ENCODE measurements around the gene SLC35E1.

SLC35E1 gene

DNA sequence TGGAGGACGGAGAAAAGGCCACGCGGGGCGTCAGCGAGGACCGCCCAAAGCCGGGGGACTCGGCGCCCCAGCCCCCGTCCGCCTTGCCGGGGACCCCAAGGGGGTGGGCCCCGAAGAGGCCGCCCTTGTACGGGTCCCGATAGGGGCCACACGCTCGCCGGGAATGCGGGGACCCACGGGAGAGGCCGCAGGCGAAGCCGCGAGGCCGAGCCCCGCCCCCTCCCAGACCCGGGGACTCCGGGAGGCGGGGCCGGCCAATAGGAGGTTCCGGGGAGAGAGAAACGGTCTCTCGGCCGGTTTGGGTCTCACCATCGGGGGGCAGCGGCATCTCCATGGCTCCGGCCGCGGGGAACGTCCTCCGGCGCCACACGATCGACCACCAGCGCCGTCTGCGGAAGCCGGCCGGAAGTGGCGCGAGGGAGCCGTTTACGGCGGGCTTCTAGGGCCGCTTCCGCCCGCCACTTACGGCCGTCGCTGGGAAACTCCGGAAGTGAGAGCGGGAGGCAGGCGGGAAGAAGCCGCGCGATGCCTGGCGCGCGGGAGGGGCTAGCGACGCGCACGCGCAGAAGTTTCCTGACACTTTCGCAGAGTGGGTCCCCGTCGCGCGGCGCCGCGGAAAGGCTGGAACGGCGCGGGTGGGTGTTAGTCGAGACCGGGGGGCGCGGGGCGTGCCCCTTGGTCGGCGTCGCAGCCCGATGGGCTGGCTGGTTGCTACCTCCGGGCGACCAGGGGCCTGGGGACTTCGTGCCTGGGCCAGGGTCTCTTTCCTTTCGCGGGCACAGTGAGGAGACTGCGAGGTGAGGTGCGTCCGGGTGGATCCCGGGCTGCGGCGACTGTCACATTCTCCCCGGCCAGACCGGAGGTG lies 29.9 kb downstream of the SLC35E1 start, which contains the start of gene CHERP:
CHERP (minus strand) TSS at position 393 of the 865 bp plus-strand sequence; CDS start at position 334, 59 bp downstream.
- peak; percentile 99 for DNase-seq

DNA sequence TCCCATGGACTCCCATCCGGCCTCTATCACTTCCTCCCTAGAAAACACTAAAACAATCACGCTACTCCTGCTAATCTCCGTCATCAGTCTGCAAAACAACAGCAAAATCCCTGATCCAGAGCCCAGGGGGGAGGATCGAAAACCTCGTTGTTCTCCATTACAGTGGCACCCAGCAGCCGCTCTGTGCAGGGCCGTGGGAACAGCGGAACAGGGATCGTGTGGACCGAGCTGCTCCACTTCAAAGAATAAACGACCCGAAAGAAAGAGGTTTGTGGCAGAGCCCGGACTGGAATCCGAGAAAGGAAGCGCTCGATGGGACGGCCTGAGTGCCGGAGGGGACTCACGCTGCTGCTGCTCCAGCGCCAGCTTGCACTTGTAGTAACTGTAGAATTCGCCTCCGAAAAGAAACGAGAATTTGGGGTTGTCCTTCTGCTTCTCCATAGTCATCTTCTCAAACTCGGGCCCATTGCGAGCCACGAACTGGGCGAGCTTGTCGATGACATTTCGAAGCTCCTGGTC lies 30.6 kb downstream of the SLC35E1 start:
- peak; percentile 65 for DNase-seq

DNA sequence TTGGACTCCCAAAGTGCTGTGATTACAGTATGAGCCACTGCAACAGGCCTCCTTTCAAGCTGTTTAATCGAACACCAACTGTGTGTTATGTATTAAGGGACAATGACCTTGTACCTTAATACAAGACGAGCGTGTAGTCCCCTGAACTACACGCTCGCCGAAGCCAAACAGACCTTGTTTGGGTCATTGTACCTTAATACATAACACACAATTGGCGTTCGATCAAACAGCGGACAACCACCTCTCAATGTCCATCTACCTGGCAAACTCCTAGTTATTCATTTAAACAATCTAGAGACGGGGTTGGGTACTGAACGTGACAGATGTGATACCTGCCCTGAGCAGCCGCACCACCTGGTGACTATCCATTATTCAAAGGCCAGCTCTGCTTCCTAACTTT lies 31.3 kb downstream of the SLC35E1 start:
- DNase-seq: no peak

- no peak for DNase-seq
Observed at GRCh38 chr19:16537111-16537510, 35.1 kb downstream of the SLC35E1 start.

GRCh38 chr19:16536130-16536529 lies 36.1 kb downstream of the SLC35E1 start:
- no peak for DNase-seq

GRCh38 chr19:16535381-16535780 lies 36.8 kb downstream of the SLC35E1 start:
- DNase-seq: no peak

- DNase-seq: no peak
Observed at GRCh38 chr19:16532440-16533234, 39.6 kb downstream of the SLC35E1 start.

GRCh38 chr19:16531380-16531669 lies 40.9 kb downstream of the SLC35E1 start:
- DNase-seq: no peak

DNA sequence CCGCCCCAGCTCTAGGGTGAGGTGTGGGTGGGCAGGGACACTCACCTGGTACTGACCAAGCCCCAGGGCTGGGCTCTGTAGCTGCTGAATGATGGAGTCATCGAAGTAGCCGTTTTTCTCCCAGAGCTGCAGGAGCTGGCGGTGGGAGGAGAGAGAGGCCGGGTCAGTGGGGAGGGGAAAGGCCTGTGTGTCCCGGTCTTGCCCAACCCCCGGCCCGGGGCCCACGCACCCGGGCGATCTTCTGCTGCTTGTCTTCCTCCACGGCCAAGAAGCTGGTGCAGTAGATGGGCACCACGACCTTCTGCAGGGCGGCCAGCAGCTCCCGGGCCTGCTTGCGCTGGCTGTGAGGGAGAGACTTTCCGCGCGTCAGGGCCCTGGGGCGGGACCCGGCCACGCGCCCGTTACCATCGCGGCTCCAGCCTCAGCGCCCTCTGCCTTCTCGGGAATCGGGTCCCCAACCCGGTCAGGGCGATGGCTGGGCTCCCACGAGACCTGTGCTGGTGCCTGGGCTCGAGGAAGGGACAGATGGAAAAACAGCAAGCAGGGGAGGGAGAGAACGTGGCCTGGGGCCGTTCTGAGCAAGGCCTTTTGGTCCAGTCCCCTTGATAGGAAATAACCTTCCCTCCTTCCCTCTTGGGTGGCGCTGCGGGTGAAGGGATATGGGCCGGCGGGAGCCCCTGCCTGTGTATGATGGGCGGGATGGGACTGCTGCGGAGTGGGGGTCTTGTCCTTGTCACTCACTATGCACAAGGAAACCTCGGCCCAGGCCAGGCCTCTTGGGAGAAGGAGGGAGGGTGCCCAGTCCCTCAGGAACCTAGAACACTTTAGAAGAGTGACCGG lies 41.5 kb downstream of the SLC35E1 start:
- no peak for DNase-seq

DNA sequence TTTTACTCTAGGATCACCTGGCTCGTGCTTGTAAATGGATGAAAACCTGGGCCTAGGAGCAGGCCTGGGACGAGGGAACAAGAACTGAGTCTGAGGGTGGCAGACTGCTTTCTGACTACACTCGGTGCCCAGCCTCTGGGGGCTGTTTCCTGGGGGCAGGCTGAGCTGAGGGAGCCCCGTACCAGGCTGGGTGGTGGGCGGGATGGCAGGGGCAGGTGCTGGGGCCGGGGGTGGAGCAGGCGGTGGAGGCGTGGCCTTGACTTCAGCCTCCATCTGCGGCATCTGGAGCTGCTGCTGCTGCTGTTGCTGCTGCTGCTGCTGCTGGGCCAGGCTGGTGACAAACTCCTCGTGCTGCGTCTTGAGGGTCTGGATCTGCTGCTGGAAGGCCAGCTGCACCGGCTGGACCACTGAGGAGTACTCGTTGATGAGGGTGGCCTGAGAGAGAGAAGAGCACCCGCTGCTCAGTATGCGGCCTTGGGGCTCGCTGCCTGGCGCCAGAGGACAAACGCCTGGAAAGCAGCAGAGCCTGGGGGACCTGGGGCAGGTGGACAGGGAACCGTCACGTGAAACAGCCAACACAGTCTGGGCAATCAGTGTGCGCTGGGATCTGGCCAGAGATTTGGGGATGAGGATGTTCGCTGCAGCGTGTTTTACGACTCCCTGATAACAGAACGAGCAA lies 42.6 kb downstream of the SLC35E1 start:
- no peak for DNase-seq

- peak; percentile 36 for DNase-seq
Observed at GRCh38 chr19:16527971-16528521, 44.2 kb downstream of the SLC35E1 start.

GRCh38 chr19:16527334-16527935 lies 44.8 kb downstream of the SLC35E1 start:
- no peak for DNase-seq

GRCh38 chr19:16525751-16526481 lies 46.3 kb downstream of the SLC35E1 start:
- DNase-seq: no peak

DNA sequence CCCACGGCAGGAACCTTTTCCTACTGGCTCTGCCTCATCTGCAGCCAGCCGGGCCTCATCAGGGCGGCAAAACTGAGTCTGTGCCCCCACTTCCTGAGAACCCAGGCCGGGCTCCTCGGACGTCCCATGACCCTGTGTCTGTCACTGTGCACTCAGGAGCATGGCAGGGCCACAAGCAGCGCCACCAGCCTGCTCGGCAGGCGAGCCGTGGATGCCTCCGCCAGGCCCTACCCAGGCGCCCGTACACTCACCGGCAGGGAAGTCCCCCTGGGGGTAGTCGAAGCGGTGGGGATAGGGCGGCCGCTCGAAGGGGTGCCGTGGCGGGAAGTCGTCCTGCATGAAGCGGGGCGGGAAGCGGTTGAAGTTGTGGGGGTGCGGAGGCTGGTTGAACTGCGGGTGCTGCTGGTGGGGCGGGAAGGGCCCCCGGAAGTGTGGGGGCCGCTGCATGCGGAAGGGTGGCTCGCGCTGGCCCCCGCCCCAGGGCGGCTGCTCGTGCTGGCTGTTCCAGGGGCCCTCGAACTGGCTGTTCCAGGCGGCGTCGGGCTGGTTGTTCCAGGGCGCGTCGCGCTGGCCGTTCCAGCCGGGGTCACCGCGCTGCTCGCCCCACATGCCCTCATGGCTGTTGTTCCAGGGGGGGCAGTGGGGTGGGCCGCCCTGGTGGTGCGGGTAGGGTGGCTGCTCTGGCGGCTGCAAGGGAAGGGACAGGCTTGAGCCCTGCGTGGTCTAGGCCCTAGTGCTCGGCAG lies 47.1 kb downstream of the SLC35E1 start:
- no peak for DNase-seq

DNA sequence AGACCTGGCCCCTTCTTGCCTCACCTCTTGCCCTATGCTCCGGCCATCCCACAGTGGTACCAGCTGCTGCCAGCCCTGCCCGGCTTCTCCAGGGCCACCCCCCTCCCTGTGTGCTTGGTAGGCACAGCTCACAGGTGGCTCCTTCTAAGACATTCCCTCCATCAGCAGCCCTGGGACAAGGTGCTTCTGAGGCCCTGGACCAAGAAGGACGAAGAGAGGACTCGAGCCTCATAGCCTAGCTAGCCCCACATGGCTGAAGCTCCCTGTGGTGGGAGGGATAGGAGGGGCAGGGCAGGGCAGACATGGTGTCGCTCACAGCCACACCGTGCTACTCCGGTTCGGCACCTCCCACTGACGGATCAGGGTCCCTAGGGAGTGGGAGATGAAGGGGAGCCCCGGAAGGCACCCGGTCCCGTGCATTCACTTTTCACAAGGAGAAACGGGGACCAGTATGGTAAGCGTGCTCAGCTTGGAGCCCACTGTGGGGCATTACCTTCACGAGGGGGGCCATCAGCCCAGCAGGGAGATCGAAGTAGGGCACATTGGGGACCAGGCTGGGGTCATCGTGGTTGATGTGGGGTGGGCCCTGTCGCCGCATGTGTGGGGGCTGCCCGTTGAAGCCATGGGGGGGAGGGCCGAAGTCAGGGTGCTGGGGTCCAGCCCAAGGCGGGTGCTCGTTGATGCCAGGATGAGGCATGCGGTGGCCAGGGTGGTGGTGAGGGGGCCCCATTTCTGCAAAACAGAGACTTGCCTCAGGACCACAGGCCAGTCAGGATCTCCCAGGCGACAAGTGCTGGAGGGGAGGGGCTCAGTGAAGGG lies 49.4 kb downstream of the SLC35E1 start:
- DNase-seq: no peak

GRCh38 chr19:16521715-16522289 lies 50.4 kb downstream of the SLC35E1 start:
- no peak for DNase-seq

GRCh38 chr19:16520986-16521624 lies 51.1 kb downstream of the SLC35E1 start:
- DNase-seq: no peak

Data from OCI-M1 (cell line).